ENCODE data around the gene SUCO. TPM values are rescaled to one million over a fixed set of nuclear protein-coding genes. Genes with fewer than 3 reads are reported as not detected.
"Not testable (repeated sequence)": the region's sequence is repeated elsewhere in the genome, so short reads cannot be mapped to it uniquely, and the experiment has no call there.

SUCO gene
- total and polyA plus RNA-seq, 2 donors (not counting 3 experiments of a cell fraction or from before 2014, with no cell fraction given), result 5.1 to 27.2 TPM

DNA sequence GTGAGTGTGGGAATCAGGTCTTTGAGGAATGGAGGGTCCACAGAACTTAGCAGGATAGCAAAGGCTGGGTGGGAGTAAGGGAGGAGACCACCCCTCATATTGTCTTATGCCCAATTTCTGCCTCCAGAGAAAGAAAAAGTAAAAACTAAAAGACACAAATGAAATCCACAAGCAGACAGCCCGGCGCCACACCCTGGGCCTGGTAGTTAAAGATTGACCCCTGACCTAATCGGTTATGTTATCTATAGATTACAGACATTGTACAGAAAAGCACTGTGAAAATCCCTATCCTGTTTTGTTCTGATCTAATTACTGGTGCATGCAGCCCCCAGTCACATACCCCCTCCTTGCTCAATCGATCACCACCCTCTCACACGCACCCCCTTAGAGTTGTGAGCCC lies 36.8 kb upstream of the SUCO start:
- peaks cover 8 to 17% of the 10 kb centered on the region in 2 experiments for H3K27me3 ChIP-seq (ENCODE audit: control insufficient read depth in 2 of 2, insufficient read depth in 2 of 2, low read length in 2 of 2)
- BruUV-seq (replicated peaks); H3K79me2 ChIP-seq (ENCODE audit: control insufficient read depth, insufficient read depth, low read length); H3K36me3 ChIP-seq (ENCODE audit: control insufficient read depth in 2 of 2, extremely low read depth in 1 of 2, insufficient read depth in 2 of 2, low read length in 2 of 2); H3K9me1 ChIP-seq (replicated peaks; ENCODE audit: control insufficient read depth, extremely low read depth, insufficient read depth, low read length); H3K9ac ChIP-seq (replicated peaks; ENCODE audit: extremely low read depth, insufficient read depth, low read length); dilution Hi-C loops (cut with MboI; ENCODE audit: extremely low pct_ligation_motif_present, low sequenced_read_pairs); DNase-seq (ENCODE audit: low read depth, low spot score); H3K27ac ChIP-seq (ENCODE audit: insufficient read depth, low read depth, low read length); H3K4me3 ChIP-seq (replicated peaks in 1 of 3; ENCODE audit: insufficient read depth in 1 of 3, low read depth in 1 of 3, low read length in 3 of 3); intact Hi-C loops (cut with micrococcal nuclease); H3K4me1 ChIP-seq (ENCODE audit: control insufficient read depth, extremely low read depth, insufficient read depth, low read length); FAIRE-seq; H2AFZ ChIP-seq (ENCODE audit: low read depth, low read length); H4K20me1 ChIP-seq (replicated peaks; ENCODE audit: control insufficient read depth, extremely low read depth, insufficient read depth, low read length); POLR2A ChIA-PET; H3K9me3 ChIP-seq (replicated peaks; ENCODE audit: control insufficient read depth, insufficient read depth, low read length); H3K4me2 ChIP-seq (ENCODE audit: insufficient read depth, low read length): not testable (repeated sequence)
- CTCF ChIA-PET, result interaction anchor here (2.4 kb wide), 1 partner anchor 10 kb away, joined by 8 read pairs; no protein-coding TSS in a partner anchor

DNA sequence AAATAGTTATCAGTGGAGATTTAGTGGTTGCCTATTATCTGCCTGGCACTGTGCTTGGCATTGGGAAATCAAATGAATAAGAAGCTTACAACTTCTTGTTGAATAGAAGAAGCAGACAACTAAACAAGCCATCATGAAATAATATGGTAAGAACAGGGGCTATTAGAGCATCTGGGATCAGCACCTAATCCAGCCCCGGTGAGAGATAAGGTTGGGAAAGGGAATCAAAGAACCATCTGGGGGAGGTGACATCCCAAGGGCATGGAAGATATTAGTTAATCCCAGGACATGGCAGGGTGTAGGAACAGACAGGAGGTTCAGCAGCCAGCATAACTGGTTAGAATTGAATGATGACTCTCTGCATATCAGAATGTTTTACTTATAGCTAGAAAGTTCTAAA lies 36.3 kb upstream of the SUCO start:
- H3K36me3 ChIP-seq (ENCODE audit: control insufficient read depth in 2 of 2, extremely low read depth in 1 of 2, insufficient read depth in 2 of 2, low read length in 2 of 2), result no peaks in the 10 kb centered on the region
- TF ChIP-seq GATA2 (IDR thresholded peaks at IDR 0.05; ENCODE audit: insufficient read depth, insufficient read length, low read depth, low read length) (no peak), JUN (IDR thresholded peaks at IDR 0.05; ENCODE audit: borderline replicate concordance, insufficient read depth, insufficient read length, low read depth) (no peak), FOS (IDR thresholded peaks at IDR 0.05; ENCODE audit: borderline replicate concordance, insufficient read depth, low read length) (no peak), MYC (IDR thresholded peaks at IDR 0.05; ENCODE audit: low read depth, low read length) (no peak), EZH2 (IDR thresholded peaks at IDR 0.05; ENCODE audit: borderline replicate concordance, low read depth, low read length, severe bottlenecking) (no peak), POLR2A (IDR thresholded peaks at IDR 0.05; ENCODE audit: low read depth, low read length) (no peak), POLR2AphosphoS5 (IDR thresholded peaks at IDR 0.05; ENCODE audit: insufficient read depth, low read depth, low read length) (no peak)
- TF ChIP-seq, protein P1, sequence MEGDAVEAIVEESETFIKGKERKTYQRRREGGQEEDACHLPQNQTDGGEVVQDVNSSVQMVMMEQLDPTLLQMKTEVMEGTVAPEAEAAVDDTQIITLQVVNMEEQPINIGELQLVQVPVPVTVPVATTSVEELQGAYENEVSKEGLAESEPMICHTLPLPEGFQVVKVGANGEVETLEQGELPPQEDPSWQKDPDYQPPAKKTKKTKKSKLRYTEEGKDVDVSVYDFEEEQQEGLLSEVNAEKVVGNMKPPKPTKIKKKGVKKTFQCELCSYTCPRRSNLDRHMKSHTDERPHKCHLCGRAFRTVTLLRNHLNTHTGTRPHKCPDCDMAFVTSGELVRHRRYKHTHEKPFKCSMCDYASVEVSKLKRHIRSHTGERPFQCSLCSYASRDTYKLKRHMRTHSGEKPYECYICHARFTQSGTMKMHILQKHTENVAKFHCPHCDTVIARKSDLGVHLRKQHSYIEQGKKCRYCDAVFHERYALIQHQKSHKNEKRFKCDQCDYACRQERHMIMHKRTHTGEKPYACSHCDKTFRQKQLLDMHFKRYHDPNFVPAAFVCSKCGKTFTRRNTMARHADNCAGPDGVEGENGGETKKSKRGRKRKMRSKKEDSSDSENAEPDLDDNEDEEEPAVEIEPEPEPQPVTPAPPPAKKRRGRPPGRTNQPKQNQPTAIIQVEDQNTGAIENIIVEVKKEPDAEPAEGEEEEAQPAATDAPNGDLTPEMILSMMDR (IDR thresholded peaks at IDR 0.05; ENCODE audit: extremely low read depth in 1 of 2, insufficient read depth in 1 of 2, low read depth in 1 of 2, low read length in 2 of 2), result no peak
- TF ChIP-seq, protein P2, sequence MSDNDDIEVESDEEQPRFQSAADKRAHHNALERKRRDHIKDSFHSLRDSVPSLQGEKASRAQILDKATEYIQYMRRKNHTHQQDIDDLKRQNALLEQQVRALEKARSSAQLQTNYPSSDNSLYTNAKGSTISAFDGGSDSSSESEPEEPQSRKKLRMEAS (IDR thresholded peaks at IDR 0.05; ENCODE audit: insufficient read depth, insufficient read length), result no peak
- H3K9me1 ChIP-seq (replicated peaks; ENCODE audit: control insufficient read depth, extremely low read depth, insufficient read depth, low read length), result no peaks in the 10 kb centered on the region
- H3K4me2 ChIP-seq (ENCODE audit: insufficient read depth, low read length), result no peak overlapping the region
- FAIRE-seq, result no peak
- H4K20me1 ChIP-seq (replicated peaks; ENCODE audit: control insufficient read depth, extremely low read depth, insufficient read depth, low read length), result no peaks in the 10 kb centered on the region
- H3K79me2 ChIP-seq (ENCODE audit: control insufficient read depth, insufficient read depth, low read length), result no peaks in the 10 kb centered on the region
- no peak overlapping the region for H2AFZ ChIP-seq (ENCODE audit: low read depth, low read length)
- H3K9ac ChIP-seq (replicated peaks; ENCODE audit: extremely low read depth, insufficient read depth, low read length), result no peak overlapping the region
- POLR2A ChIA-PET, result no interaction called here
- no peaks in the 10 kb centered on the region for H3K9me3 ChIP-seq (replicated peaks; ENCODE audit: control insufficient read depth, insufficient read depth, low read length)
- intact Hi-C loops (cut with micrococcal nuclease) (no loop called here), dilution Hi-C loops (cut with MboI; ENCODE audit: extremely low pct_ligation_motif_present, low sequenced_read_pairs) (no loop called here)
- CTCF ChIA-PET, result interaction anchor here (1.1 to 2.4 kb wide), 2 partner anchors 10 to 494 kb away, joined by 3 to 8 read pairs; no protein-coding TSS in a partner anchor
- no peak for DNase-seq (ENCODE audit: low read depth, low spot score)
- BruUV-seq (replicated peaks), result no TSS peak
- H3K4me1 ChIP-seq (ENCODE audit: control insufficient read depth, extremely low read depth, insufficient read depth, low read length), result no peaks in the 10 kb centered on the region
- peaks cover 8 to 16% of the 10 kb centered on the region in 2 experiments for H3K27me3 ChIP-seq (ENCODE audit: control insufficient read depth in 2 of 2, insufficient read depth in 2 of 2, low read length in 2 of 2)
- H3K4me3 ChIP-seq (replicated peaks in 1 of 3; ENCODE audit: insufficient read depth in 1 of 3, low read depth in 1 of 3, low read length in 3 of 3), result no peak overlapping the region
- H3K27ac ChIP-seq (ENCODE audit: insufficient read depth, low read depth, low read length), result no peak overlapping the region
